Heart right ventricle (tissue), 16 donors: Measurements from ENCODE around the gene MUTYH. TPM values are rescaled to one million over a fixed set of nuclear protein-coding genes. Genes with fewer than 3 reads are reported as not detected.

ENCODE experiments used
- ATAC-seq, 8 donors: fragments of 200-7000 bp; cut with Tn5 transposase; one replicate each; pipeline ENCODE4 v1.9.1; 2020; ENCODE audit warnings: mild to moderate bottlenecking in 8 of 8, moderate library complexity in 8 of 8, moderate number of reproducible peaks in 1 of 8
- DNase-seq, 2 donors: peaks; one replicate each; pipeline ENCODE4 v3.0.0-alpha.2; 2020
- H3K27ac ChIP-seq, 10 donors: fragments of 200-600 bp; sonication (generic) in 2 of 10; one replicate each; pipeline versions ENCODE4 v1.5.0 to v1.8.0; 2020 to 2022; ENCODE audit warnings: mild to moderate bottlenecking in 3 of 10
- H3K27me3 ChIP-seq, 7 donors: fragments of 200-600 bp; one replicate each; pipeline ENCODE4 v1.8.0; 2021 to 2022; ENCODE audit warnings: mild to moderate bottlenecking in 2 of 7
- H3K36me3 ChIP-seq, 9 donors: fragments of 200-600 bp; sonication (generic) in 1 of 9; one replicate each; pipeline versions ENCODE4 v1.5.0 to v1.8.0; 2020 to 2022; ENCODE audit warnings: mild to moderate bottlenecking in 2 of 9
- H3K4me1 ChIP-seq, 9 donors: fragments of 200-600 bp; sonication (generic) in 1 of 9; one replicate each; pipeline versions ENCODE4 v1.5.0 to v1.8.0; 2020 to 2022; ENCODE audit warnings: mild to moderate bottlenecking in 4 of 9
- H3K4me3 ChIP-seq, 10 donors: fragments of 200-600 bp; sonication (generic) in 2 of 10; one replicate each; pipeline versions ENCODE4 v1.5.0 to v1.8.0; 2020 to 2022; ENCODE audit warnings: mild to moderate bottlenecking in 7 of 10, moderate library complexity in 2 of 10
- H3K9me3 ChIP-seq, 11 donors: fragments of 200-600 bp in 10 of 11; sonication (generic) in 2 of 11; one replicate each; pipeline versions ENCODE4 v1.5.0 to v1.8.0; 2013 to 2022; ENCODE audit warnings: mild to moderate bottlenecking in 2 of 11, control low read depth in 1 of 11, moderate library complexity in 1 of 11
- WGBS, 2 donors: extraction: QIAGEN DNeasy Blood & Tissue Kit; methylation state at CpG; one replicate each; pipeline ENCODE4 v1.1.7; 2013; ENCODE audit warnings: inconsistent platforms in 1 of 2; 5-methylcytosine and 5-hydroxymethylcytosine counted together
- intact Hi-C, 10 donors: fragments of 100-400 bp; cut with DNase I; formaldehyde crosslinking; loops; one replicate each; pipeline versions ENCODE4 v1.11.1 to v1.14.2; 2022
- polyA plus RNA-seq, 2 donors: library from polyadenylated mRNA; stranded (reverse); fragments of 200-250 nt; gene quantifications; one replicate each; pipeline ENCODE4 v1.2.3, GENCODE V29; 2013
- total RNA-seq, 10 donors: library from RNA; stranded (reverse); fragmentation: NEBNext Ultra II Directional in 3 of 10; extraction: Animal tissue kit (Norgen Biotek cat#: 25700) in 3 of 10; gene quantifications; one replicate each; pipeline versions ENCODE4 v1.2.1 to v1.2.4, GENCODE V29; 2021 to 2023
- TF ChIP-seq, protein P1 (sequence below), 9 donors: fragments of 200-600 bp; sonication (generic) in 2 of 9; IDR thresholded peaks; one replicate each; pipeline versions ENCODE4 v1.5.0 to v1.8.0; 2021 to 2022; ENCODE audit warnings: antibody characterized with exemption in 9 of 9, mild to moderate bottlenecking in 5 of 9, moderate library complexity in 1 of 9
- donor health status: Arrhythmogenic right ventricular cardiomyopathy.
- donor health status: ischemic (EF 13 %, LVEDD 7.1; RV severe dilation, severe dysfunction).
- donor health status: healthy with polysubstance abuse.
- donor health status: DM: no; HTN: yes; CAD: no.
- donor health status: DM: no; HTN: no; CAD: no.
- donor health status: ischemic (EF 25% LVEDD 6.9; RV normal size, moderate dysfunction).
- donor health status: ischemic (EF 25% LVEDD 5.7; RV mildly dilated, moderate dysfunction).
- donor health status: healthy.
- donor health status: DM: yes; HTN: yes; CAD: no.
- donor health status: Ischemic cardiomyopathy.
- donor health status: ischemic (EF 35%, LVEDD 5.7; RV mildly dilated, moderate dysfunction).
- donor health status: nonischemic (EF 11% LVEDD 7.7; RV severe dilation, severe dysfunction).
- donor health status: DM: yes; HTN: yes; CAD: no.
- donor health status: PGD.
- donor health status: ischemic (EF 29% LVEDD 5.4; RV normal size, mild dysfunction).
- donor health status: nonischemic (EF 23%, LVEDD 6.1; RV moderate dilation, normal function).

Gene MUTYH
- total and polyA plus RNA-seq, 12 donors, result 6.0 to 20.3 (median 9.4) TPM

DNA sequence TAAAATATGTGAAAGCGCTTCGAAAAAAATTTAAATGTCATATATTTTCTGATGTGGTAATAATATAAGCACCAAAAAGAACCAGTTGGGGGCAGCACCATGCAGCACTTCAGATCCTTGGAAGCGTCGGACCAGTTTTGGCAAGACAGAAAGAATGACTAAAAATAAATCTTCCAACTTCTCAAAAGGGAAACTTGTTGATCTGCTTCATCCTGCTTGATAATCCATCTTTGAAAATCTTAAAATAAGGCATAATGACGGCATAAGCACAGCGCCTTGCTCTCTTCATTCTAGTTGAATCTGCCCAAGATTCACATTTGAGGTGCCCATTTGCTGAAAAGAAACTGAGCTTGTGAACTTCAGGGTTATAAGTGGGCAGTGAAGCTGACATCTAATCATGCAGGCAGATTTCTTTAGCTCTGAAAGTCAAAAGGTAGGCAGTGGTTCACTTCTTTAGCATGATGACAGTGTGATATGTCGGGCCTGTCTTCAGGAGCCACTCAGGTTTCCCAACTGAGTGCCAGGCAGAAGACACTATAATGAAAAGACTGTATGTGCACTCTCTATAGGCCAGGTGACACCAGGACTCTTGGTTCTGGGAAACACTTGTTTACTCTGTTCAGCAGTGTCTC, 19.8 kb upstream of the MUTYH start:
- Histone ChIP-seq H3K27ac (peak overlapping the region in 9 of 10 donors; percentile 55 to 78 (median 73)), H3K9me3 (no peaks in the 10 kb centered on the region), H3K4me3 (peak overlapping the region in 3 of 10 donors; percentile 15 to 16 (median 16)), H3K36me3 (no peaks in the 10 kb centered on the region), H3K27me3 (no peaks in the 10 kb centered on the region), H3K4me1 (peaks cover 0 to 23% (median 11%) of the 10 kb centered on the region in 9 donors)
- ATAC-seq, result peak; percentile 72 to 92 (median 86)
- 14 to 16% methylated on average over 7 of the region's 7 CpGs for WGBS, 2 donors
- TF ChIP-seq, protein P1, sequence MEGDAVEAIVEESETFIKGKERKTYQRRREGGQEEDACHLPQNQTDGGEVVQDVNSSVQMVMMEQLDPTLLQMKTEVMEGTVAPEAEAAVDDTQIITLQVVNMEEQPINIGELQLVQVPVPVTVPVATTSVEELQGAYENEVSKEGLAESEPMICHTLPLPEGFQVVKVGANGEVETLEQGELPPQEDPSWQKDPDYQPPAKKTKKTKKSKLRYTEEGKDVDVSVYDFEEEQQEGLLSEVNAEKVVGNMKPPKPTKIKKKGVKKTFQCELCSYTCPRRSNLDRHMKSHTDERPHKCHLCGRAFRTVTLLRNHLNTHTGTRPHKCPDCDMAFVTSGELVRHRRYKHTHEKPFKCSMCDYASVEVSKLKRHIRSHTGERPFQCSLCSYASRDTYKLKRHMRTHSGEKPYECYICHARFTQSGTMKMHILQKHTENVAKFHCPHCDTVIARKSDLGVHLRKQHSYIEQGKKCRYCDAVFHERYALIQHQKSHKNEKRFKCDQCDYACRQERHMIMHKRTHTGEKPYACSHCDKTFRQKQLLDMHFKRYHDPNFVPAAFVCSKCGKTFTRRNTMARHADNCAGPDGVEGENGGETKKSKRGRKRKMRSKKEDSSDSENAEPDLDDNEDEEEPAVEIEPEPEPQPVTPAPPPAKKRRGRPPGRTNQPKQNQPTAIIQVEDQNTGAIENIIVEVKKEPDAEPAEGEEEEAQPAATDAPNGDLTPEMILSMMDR (IDR thresholded peaks at IDR 0.05), result peak; percentile 58 to 86 (median 78)
- peak; percentile 33 to 80 for DNase-seq
- intact Hi-C loops, result loop anchor here (1.0 to 10.0 kb wide), 11 partner anchors 131 to 215 kb away; partner anchors contain the start of gene TESK2 (in 4 of the 10)

DNA sequence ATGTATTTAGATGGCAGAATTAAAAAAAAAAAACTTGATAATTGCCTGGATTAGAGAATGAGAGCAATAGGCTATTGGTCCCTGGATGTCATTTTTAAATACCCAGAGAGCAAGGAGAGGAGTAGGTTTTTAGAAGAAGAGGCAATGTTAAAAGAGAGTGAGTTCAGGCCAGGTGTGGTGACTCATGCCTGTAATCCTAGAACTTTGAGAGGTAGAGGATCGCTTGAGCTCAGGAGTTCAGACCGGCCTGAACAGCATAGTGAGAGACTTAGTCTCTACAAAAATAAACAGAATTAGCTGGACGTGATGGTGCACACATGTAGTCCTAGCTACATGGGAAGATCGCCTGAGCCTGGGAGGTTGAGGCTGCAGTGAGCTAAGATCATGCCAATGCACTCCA, 15.9 kb upstream of the MUTYH start:
- Histone ChIP-seq H3K27ac (no peak overlapping the region), H3K4me3 (no peak overlapping the region), H3K36me3 (no peaks in the 10 kb centered on the region), H3K27me3 (no peaks in the 10 kb centered on the region), H3K9me3 (no peaks in the 10 kb centered on the region), H3K4me1 (peaks cover 0 to 18% (median 11%) of the 10 kb centered on the region in 9 donors)
- intact Hi-C loops, result loop anchor here in 2 of 10 donors (5.0 to 10.0 kb wide), 2 partner anchors 216 to 219 kb away; no protein-coding TSS in a partner anchor
- ATAC-seq (no peak), DNase-seq (no peak)
- WGBS, 2 donors, result 89 to 90% methylated on average over 4 of the region's 4 CpGs
- TF ChIP-seq, protein P1 (IDR thresholded peaks at IDR 0.05), result no peak

GRCh38 chr1:45355683-45356082, 15.4 kb upstream of the MUTYH start:
- no peaks in the 10 kb centered on the region for H3K36me3 ChIP-seq
- intact Hi-C loops, result loop anchor here in 2 of 10 donors (5.0 to 10.0 kb wide), 2 partner anchors 217 to 219 kb away; no protein-coding TSS in a partner anchor
- H3K4me1 ChIP-seq, result peaks cover 0 to 14% (median 8%) of the 10 kb centered on the region in 9 donors
- no peak for ATAC-seq
- no peak overlapping the region for H3K27ac ChIP-seq
- TF ChIP-seq, protein P1 (IDR thresholded peaks at IDR 0.05), result no peak
- DNase-seq, result no peak
- WGBS, 2 donors, result 45 to 69% methylated on average over 2 of the region's 2 CpGs
- no peaks in the 10 kb centered on the region for H3K9me3 ChIP-seq
- H3K4me3 ChIP-seq, result no peak overlapping the region
- H3K27me3 ChIP-seq, result no peaks in the 10 kb centered on the region

GRCh38 chr1:45354838-45355237, 14.6 kb upstream of the MUTYH start:
- no peak for DNase-seq
- H3K36me3 ChIP-seq, result no peaks in the 10 kb centered on the region
- 93 to 95% methylated on average over 4 of the region's 4 CpGs for WGBS, 2 donors
- H3K9me3 ChIP-seq, result no peaks in the 10 kb centered on the region
- intact Hi-C loops, result loop anchor here in 2 of 10 donors (5.0 to 10.0 kb wide), 2 partner anchors 217 to 220 kb away; no protein-coding TSS in a partner anchor
- TF ChIP-seq, protein P1 (IDR thresholded peaks at IDR 0.05), result no peak
- H3K4me1 ChIP-seq, result peaks cover 0 to 10% (median 0%) of the 10 kb centered on the region in 9 donors
- no peaks in the 10 kb centered on the region for H3K27me3 ChIP-seq
- ATAC-seq, result no peak
- H3K27ac ChIP-seq, result no peak overlapping the region
- H3K4me3 ChIP-seq, result no peak overlapping the region
